Dermis microvascular lymphatic vessel endothelial cell (primary cell): ENCODE results near the gene TCN2. TPM values are rescaled to one million over a fixed set of nuclear protein-coding genes. Genes with fewer than 3 reads are reported as not detected.
A peak's percentile ranks its signal among the peaks of the same experiment; 100 is the strongest.
"Not testable (repeated sequence)": the region's sequence is repeated elsewhere in the genome, so short reads cannot be mapped to it uniquely, and the experiment has no call there.

ENCODE experiments used
- DNase-seq, 2 donors: peaks; one replicate each; pipeline versions ENCODE4 v3.0.0 to v3.0.0-alpha.2; 2010; ENCODE audit warnings: low read depth in 2 of 2
- total RNA-seq: library from RNA; depleted of rRNA; stranded (reverse); fragments of >200 nt; gene quantifications from 2 replicates; pipeline ENCODE4 v1.2.1, GENCODE V29; 2014

Gene TCN2
- total RNA-seq, 1 donor from 2014 or later: 29.5 TPM

- peak in 1 of 2 donors; percentile 79 for DNase-seq
Observed at GRCh38 chr22:30609260-30610185, 2.5 kb downstream of the TCN2 start.

GRCh38 chr22:30610299-30610698 lies 3.3 kb downstream of the TCN2 start:
- DNase-seq: no peak

- no peak for DNase-seq
Observed at GRCh38 chr22:30611197-30611596, 4.2 kb downstream of the TCN2 start.

- no peak for DNase-seq
Observed at GRCh38 chr22:30612789-30613188, 5.8 kb downstream of the TCN2 start.

GRCh38 chr22:30614268-30614667 lies 7.3 kb downstream of the TCN2 start:
- no peak for DNase-seq

- no peak for DNase-seq
Observed at GRCh38 chr22:30614879-30615278, 7.9 kb downstream of the TCN2 start.

GRCh38 chr22:30615543-30615954 lies 8.6 kb downstream of the TCN2 start:
- no peak for DNase-seq

GRCh38 chr22:30617819-30618218 lies 10.8 kb downstream of the TCN2 start:
- DNase-seq: no peak

GRCh38 chr22:30619909-30620308 lies 12.9 kb downstream of the TCN2 start:
- DNase-seq: not testable (repeated sequence)

GRCh38 chr22:30626413-30626812 lies 19.4 kb downstream of the TCN2 start:
- DNase-seq: no peak

- peak; percentile 33 to 68 for DNase-seq
Observed at GRCh38 chr22:30627471-30627870, 20.5 kb downstream of the TCN2 start.

- no peak for DNase-seq
Observed at GRCh38 chr22:30628491-30628890, 21.5 kb downstream of the TCN2 start.

GRCh38 chr22:30631469-30631868 lies 24.5 kb downstream of the TCN2 start:
- DNase-seq: not testable (repeated sequence)

GRCh38 chr22:30634471-30635233 lies 27.7 kb downstream of the TCN2 start:
- DNase-seq: peak in 1 of 2 donors; percentile 88

GRCh38 chr22:30635273-30636225 lies 28.6 kb downstream of the TCN2 start, which contains the start of gene SLC35E4:
SLC35E4 (plus strand) TSS chr22:30635781; CDS start chr22:30636451, 670 bp downstream.
- peak; percentile 70 to 91 for DNase-seq

GRCh38 chr22:30636226-30637077 lies 29.5 kb downstream of the TCN2 start:
- DNase-seq: peak in 1 of 2 donors; percentile 49

- no peak for DNase-seq
Observed at GRCh38 chr22:30637701-30638114, 30.7 kb downstream of the TCN2 start.

- DNase-seq: no peak
Observed at GRCh38 chr22:30640361-30640760, 33.4 kb downstream of the TCN2 start.

GRCh38 chr22:30640839-30641430 lies 34.0 kb downstream of the TCN2 start:
- no peak for DNase-seq
